Activated CD8-positive, alpha-beta memory T cell treated with anti-CD3 and anti-CD28 coated beads, Interleukin-2, amount 50 U/mL, for 1 hour (primary cell): ENCODE measurements around the gene SLC25A43.
"Not testable (repeated sequence)": the region's sequence is repeated elsewhere in the genome, so short reads cannot be mapped to it uniquely, and the experiment has no call there.

Experiments used
- DNase-seq: peaks from one replicate; pipeline ENCODE4 v3.0.0-alpha.2; 2020; ENCODE audit errors: extremely low read depth

The SLC25A43 gene

GRCh38 chrX:119410027-119410819 lies 11.1 kb downstream of the SLC25A43 start:
- DNase-seq, result no peak

DNA sequence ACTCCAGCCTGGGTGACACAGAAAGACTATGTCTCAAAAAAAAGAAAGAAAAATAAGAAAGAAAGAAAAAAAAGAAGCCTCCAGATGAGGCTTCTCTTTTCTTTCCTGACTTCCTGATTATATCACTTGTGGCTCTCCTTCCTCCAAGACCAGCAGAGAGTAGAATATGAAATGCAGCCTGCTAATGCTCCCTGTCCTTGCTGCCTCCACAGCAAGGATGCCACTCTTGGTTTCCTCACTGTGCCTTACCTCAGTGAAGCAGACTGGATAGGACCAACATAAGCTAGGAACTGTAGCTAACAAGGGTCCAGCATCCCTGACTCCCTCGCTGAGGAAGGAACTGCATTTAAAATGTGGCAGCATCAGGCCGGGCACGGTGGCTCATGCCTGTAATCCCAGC lies 11.7 kb downstream of the SLC25A43 start:
- DNase-seq, result no peak

GRCh38 chrX:119411959-119412358 lies 12.8 kb downstream of the SLC25A43 start:
- no peak for DNase-seq

DNA sequence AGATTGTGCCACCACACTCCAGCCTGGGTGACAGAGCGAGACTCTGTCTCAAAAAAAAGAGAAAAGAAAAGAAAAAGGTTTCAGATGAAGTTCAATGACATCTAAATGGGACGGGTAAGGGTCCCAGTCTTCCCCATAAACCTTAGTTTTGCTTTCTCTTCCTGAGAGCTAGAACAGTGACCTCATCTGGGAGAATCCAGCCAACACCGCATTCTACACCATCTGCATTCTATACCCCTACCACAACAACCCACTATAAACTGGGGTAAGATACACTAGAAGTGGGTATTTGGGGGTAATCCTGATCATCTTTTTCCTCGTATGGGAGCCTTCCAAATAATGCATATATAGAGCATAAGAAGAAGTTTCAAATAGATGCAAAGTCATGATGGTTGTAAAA lies 18.2 kb downstream of the SLC25A43 start:
- no peak for DNase-seq

DNA sequence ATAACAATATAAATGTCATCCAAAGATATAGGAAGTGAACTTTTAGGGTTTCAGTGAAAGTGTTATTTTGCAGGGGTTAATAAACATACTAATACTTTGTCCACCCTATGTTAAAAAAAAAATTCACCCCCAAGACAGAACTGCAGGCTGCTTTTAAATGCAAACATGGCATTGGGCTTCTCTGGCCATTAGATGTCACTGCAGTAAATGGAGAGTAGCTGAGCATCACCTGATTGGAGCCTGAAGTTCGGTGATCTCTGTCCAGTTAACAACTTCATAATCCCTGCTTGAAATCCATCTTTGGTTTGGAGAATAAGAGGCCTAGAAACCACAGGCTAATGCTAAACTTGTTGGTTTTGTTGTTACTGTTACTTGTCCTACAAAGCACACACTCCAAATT lies 18.7 kb downstream of the SLC25A43 start:
- DNase-seq, result no peak

GRCh38 chrX:119419146-119419545 lies 20.0 kb downstream of the SLC25A43 start:
- no peak for DNase-seq

GRCh38 chrX:119419898-119420297 lies 20.8 kb downstream of the SLC25A43 start:
- no peak for DNase-seq

DNA sequence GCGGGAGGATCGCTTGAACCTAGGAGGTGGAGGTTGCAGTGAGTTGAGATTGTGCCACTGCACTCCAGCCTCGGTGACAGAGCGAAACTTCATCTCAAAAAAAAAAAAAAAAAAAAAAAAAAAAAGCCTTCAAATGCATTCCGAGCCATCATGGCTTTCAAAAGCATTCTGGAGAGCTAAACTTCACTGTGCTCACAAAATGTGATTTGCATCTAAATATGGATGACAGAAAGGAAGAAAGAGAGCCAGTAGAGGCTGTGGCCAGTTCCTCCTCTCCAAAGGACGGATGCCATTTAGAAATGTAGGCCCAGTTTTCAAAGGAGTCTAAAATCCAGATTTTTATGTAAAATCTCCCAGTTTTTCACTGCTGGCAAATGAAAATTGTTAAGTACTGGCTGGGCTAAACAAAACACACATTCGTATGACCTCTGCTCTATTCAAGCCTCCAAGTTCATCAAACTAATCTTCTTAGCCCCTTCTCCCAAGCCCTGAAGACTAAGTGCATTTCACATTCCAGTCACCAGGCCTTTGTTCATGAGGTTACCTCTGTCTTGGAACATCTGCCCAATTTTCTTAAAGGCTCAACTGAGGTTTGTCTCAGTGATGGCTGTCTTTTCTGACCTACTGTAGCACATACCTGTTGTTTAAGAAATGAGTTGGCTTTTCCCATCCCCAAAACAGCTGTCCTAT lies 22.0 kb downstream of the SLC25A43 start:
- DNase-seq, result no peak

- DNase-seq, result peak; percentile 7
These were observed 24.5 kb downstream of the SLC25A43 start for GRCh38 chrX:119423631-119424030.

DNA sequence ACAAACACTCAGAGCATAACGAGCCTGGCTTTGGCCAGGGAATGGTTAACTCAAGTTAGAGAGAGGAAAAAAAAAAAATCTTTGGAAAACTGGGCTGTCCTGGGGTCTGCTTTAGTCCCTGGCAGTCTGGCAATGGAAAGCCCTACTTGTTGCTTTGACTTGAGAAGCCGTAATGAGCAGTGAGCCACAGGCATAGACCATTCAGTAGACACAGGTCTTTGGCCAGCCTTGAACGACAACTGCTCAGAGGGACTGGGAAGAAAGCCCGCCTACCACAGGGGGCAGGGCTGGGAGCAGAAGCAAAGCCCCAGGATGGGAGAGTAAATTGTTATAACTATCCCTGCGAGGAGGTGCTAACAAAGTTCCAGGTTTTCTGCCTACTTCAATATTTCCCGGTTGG lies 25.9 kb downstream of the SLC25A43 start:
- DNase-seq, result no peak

GRCh38 chrX:119427024-119427794 lies 28.1 kb downstream of the SLC25A43 start:
- DNase-seq, result no peak

GRCh38 chrX:119427795-119428185 lies 28.7 kb downstream of the SLC25A43 start:
- DNase-seq, result no peak

GRCh38 chrX:119429471-119429870 lies 30.3 kb downstream of the SLC25A43 start:
- no peak for DNase-seq

GRCh38 chrX:119441295-119441694 lies 42.2 kb downstream of the SLC25A43 start:
- not testable (repeated sequence) for DNase-seq

DNA sequence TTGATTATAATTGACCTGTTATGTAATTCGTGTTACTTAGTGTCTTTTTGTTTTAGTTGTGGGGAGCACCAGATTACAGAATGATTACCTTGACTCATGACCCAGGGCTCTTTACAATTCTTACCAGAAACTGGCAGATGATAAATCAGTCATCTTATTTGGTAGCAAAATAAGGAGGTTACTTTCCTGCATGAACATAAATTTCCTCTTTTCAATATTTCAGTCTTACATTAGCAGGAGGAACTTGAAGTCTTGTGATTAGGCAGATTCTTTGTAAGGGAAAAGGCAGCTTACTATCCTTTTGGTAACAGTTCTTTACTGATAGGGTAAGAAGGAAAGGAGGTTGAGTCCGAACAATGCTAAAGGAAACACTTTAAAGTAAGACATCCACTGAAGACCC lies 43.1 kb downstream of the SLC25A43 start:
- no peak for DNase-seq

DNA sequence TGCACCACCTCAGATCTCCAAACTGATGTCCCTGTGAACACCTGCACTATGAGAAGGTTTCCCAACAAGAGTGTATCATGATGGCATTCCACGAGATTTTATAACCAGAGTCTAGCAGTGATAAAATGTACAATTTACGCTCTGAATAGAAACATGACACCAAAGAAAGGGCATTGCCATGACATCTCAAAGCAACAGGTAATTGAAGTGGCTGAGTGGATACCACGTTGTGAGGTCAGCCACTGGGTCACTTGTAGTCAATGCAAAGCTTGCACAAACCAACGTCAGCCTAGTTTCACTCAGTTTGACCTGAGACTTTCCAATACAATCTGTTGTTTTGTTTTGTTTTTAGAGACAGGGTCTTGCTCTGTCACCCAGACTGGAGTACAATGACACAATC lies 54.1 kb downstream of the SLC25A43 start:
- no peak for DNase-seq

GRCh38 chrX:119455264-119455663 lies 56.1 kb downstream of the SLC25A43 start:
- no peak for DNase-seq

- no peak for DNase-seq
These were observed 60.0 kb downstream of the SLC25A43 start for GRCh38 chrX:119459181-119459580.

- no peak for DNase-seq
These were observed 66.4 kb downstream of the SLC25A43 start for GRCh38 chrX:119465555-119465954.

DNA sequence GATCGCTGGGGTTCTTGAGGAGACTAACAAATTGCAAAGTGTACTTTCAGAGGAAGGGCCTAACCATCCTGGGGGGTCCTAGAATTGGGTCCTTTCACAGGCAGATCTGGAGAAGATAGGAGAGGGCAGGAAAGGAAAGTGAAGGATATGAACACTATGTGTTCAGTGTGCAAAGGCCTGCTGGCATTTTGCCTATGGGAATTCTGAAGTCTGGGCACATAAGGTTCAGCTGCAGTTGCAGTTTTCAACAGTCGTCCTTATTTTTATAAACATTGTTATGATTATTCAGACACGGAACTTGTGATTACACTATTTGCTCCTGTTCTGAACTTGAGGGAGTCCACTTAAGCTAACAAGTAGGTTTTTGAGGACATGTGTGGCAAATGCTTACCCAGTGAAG lies 67.8 kb downstream of the SLC25A43 start:
- DNase-seq, result no peak

- DNase-seq, result no peak
These were observed 68.3 kb downstream of the SLC25A43 start for GRCh38 chrX:119467433-119467832.

GRCh38 chrX:119467842-119468550 lies 68.9 kb downstream of the SLC25A43 start, which contains the start of gene SLC25A5:
Gene SLC25A5, plus strand, starts transcription at chrX:119468444. Its CDS starts 72 bp downstream, at chrX:119468516.
- DNase-seq, result peak; percentile 45
